ENCODE results near the gene ADAM23. TPM values are rescaled to one million over a fixed set of nuclear protein-coding genes. Genes with fewer than 3 reads are reported as not detected.

Gene ADAM23
- total RNA-seq, 1 experiment from 2014 or later = 24.6 TPM

GRCh38 chr2:206435742-206436141 is 7.6 kb upstream of the ADAM23 start:
- Mint-ChIP-seq H3K36me3 (no peaks in the 10 kb centered on the region), H3K4me3 (no peak overlapping the region), H3K27ac (no peak overlapping the region), H3K4me1 (peaks cover 15% of the 10 kb centered on the region), H3K27me3 (ENCODE audit: low read depth) (peaks cover 9% of the 10 kb centered on the region), H3K9me3 (no peaks in the 10 kb centered on the region)
- CTCF ChIA-PET = interaction anchor here (0.9 kb wide), 1 partner anchor 13 kb away, joined by 3 read pairs; no protein-coding TSS in a partner anchor
- POLR2A ChIA-PET = no interaction called here
- DNase-seq (ENCODE audit: low spot score) (no peak), ATAC-seq (no peak)
- TF ChIP-seq ZNF423 (CRISPR knock-in tag; IDR thresholded peaks at IDR 0.05) (no peak), PRDM15 (CRISPR knock-in tag; IDR thresholded peaks at IDR 0.05) (peak; percentile 60; the same call in 1 of the 2 replicates), TCF7 (CRISPR knock-in tag; IDR thresholded peaks at IDR 0.05; ENCODE audit: low read depth) (no peak)

GRCh38 chr2:206438196-206438724 is 5.1 kb upstream of the ADAM23 start:
- Mint-ChIP-seq H3K9me3 (no peaks in the 10 kb centered on the region), H3K27ac (no peak overlapping the region), H3K27me3 (ENCODE audit: low read depth) (peaks cover 29% of the 10 kb centered on the region), H3K4me1 (peaks cover 21% of the 10 kb centered on the region), H3K36me3 (no peaks in the 10 kb centered on the region), H3K4me3 (no peak overlapping the region)
- CTCF ChIA-PET = no interaction called here
- DNase-seq (ENCODE audit: low spot score) (no peak), ATAC-seq (no peak)
- TF ChIP-seq AR (CRISPR knock-in tag; IDR thresholded peaks at IDR 0.05) (no peak), ZNF232 (CRISPR knock-in tag; IDR thresholded peaks at IDR 0.05) (no peak), JAZF1 (CRISPR knock-in tag; IDR thresholded peaks at IDR 0.05) (no peak), FOXP4 (CRISPR knock-in tag; IDR thresholded peaks at IDR 0.05) (no peak), TP53 (CRISPR knock-in tag; IDR thresholded peaks at IDR 0.05) (no peak), RORB (CRISPR knock-in tag; IDR thresholded peaks at IDR 0.05) (no peak), SOX15 (CRISPR knock-in tag; IDR thresholded peaks at IDR 0.05) (no peak), OVOL2 (CRISPR knock-in tag; IDR thresholded peaks at IDR 0.05; ENCODE audit: borderline replicate concordance) (no peak), ATF2 (CRISPR knock-in tag; IDR thresholded peaks at IDR 0.05; ENCODE audit: borderline replicate concordance, low read depth) (no peak), TEAD4 (CRISPR knock-in tag; IDR thresholded peaks at IDR 0.05) (no peak), NR3C1 (CRISPR knock-in tag; conservative IDR thresholded peaks at IDR 0.05; ENCODE audit: low read depth) (no peak), ELF4 (CRISPR knock-in tag; IDR thresholded peaks at IDR 0.05; ENCODE audit: low read depth) (no peak)
- POLR2A ChIA-PET = no interaction called here

Data from WTC11 (cell line).